BLaER1 treated with 17β-estradiol and CSF1 and Interleukin-3, amounts not matched to agents 10 nM and 100 nM (cell line): ENCODE measurements around the gene OR10T2.
"Not testable (repeated sequence)": the region's sequence is repeated elsewhere in the genome, so short reads cannot be mapped to it uniquely, and the experiment has no call there.

ENCODE experiments used
- H3K27ac ChIP-seq, 11 experiments: shearing (Covaris generic); formaldehyde crosslinking; 2 replicates each; pipeline ENCODE4 v1.8.1; 2022
- H3K27me3 ChIP-seq, 11 experiments: shearing (Covaris generic); formaldehyde crosslinking; 2 replicates each; pipeline ENCODE4 v1.8.1; 2022
- H3K36me3 ChIP-seq, 11 experiments: shearing (Covaris generic); formaldehyde crosslinking; 2 replicates each; pipeline ENCODE4 v1.8.1; 2022
- H3K4me1 ChIP-seq, 10 experiments: shearing (Covaris generic); formaldehyde crosslinking; 2 replicates each; pipeline ENCODE4 v1.8.1; 2022
- H3K4me2 ChIP-seq, 11 experiments: shearing (Covaris generic); formaldehyde crosslinking; 2 replicates each; pipeline ENCODE4 v1.8.1; 2022
- H3K4me3 ChIP-seq, 10 experiments: shearing (Covaris generic); formaldehyde crosslinking; 2 replicates each; pipeline ENCODE4 v1.8.1; 2022
- H3K9ac ChIP-seq, 11 experiments: shearing (Covaris generic); formaldehyde crosslinking; 2 replicates each; pipeline ENCODE4 v1.8.1; 2022
- H3K9me3 ChIP-seq, 11 experiments: shearing (Covaris generic); formaldehyde crosslinking; replicated peaks in 1 of 11; 2 replicates each; pipeline ENCODE4 v1.8.1; 2022
- H4K20me1 ChIP-seq, 11 experiments: shearing (Covaris generic); formaldehyde crosslinking; 2 replicates each; pipeline ENCODE4 v1.8.1; 2022
- Cebpa-rat ChIP-seq, 11 experiments: shearing (Covaris generic); IDR thresholded peaks; 2 replicates each; pipeline ENCODE4 v1.8.1; 2022

The OR10T2 gene

DNA sequence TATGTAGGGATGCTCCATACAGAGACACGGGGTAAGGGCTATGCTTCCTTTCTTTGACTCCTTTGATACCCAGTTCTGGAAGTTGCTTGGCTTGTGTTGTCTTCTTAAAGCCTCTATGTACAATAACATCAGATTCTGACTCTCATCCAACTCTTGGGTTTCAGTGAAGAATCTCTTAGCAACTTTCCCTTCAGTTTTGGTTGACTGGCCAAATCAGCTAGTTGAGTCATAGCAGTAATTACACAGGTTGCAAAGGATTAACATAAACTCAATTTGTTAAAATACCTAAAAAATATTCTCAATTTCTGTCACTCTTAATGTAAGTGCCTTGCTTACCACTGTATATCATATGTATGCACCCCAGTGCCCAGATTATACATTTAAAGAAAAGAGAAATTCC, 36.3 kb downstream of the OR10T2 start:
- Histone ChIP-seq H3K9me3 (peaks cover 0 to 16% (median 5%) of the 10 kb centered on the region in 11 experiments; a peak in 7 of 22 replicates), H3K9ac (no peak overlapping the region), H3K4me1 (no peaks in the 10 kb centered on the region), H3K4me3 (no peak overlapping the region), H3K4me2 (no peak overlapping the region), H3K36me3 (no peaks in the 10 kb centered on the region), H4K20me1 (no peaks in the 10 kb centered on the region), H3K27me3 (no peaks in the 10 kb centered on the region), H3K27ac (no peak overlapping the region)
- TF ChIP-seq Cebpa-rat (IDR thresholded peaks at IDR 0.05) = no peak

DNA sequence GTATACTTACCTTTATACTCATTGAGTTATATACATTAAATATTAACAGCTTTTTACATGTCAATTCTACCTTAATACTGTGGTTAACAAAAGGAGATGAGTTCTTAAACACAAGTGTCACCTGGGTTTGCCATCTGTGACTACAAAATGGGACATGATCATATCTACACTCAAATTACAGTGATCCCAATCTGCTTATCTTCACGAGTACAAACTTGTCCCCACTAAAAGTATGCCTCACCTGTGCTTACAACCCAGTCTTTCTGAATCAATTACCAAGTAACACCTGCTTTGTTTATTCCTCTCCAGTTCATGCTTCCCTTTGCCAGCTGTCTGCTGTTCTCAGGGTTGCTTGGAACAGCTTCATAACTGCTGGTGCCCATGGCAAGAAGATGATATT, 36.8 kb downstream of the OR10T2 start:
- Histone ChIP-seq H3K4me3 (no peak overlapping the region), H3K4me1 (no peaks in the 10 kb centered on the region), H3K4me2 (no peak overlapping the region), H3K27me3 (no peaks in the 10 kb centered on the region), H3K27ac (no peak overlapping the region), H3K9me3 (peaks cover 0 to 16% (median 5%) of the 10 kb centered on the region in 11 experiments; a peak in 7 of 22 replicates), H3K9ac (no peak overlapping the region), H3K36me3 (no peaks in the 10 kb centered on the region), H4K20me1 (no peaks in the 10 kb centered on the region)
- no peak for TF ChIP-seq Cebpa-rat (IDR thresholded peaks at IDR 0.05)

DNA sequence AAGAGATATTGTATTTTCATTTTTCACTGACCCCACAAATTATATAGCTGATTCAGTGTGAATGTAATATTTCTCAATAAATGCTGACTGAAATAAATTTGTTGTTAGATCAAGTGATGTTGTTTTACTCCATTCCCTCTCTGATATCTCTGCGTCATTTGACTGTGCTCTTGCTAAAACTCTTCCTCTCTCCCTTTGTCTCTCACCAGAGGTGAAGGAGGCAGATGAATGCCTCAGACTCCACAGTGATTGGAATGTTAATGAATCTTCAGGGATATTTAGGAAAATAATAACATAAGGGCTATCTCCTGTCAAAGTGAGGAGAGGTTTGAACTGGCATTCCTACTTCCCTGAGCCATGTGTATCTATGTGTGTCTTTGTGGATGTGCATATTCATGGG, 41.8 kb downstream of the OR10T2 start:
- peaks cover 15 to 21% (median 19%) of the 10 kb centered on the region in 10 experiments for H3K4me1 ChIP-seq
- no peak overlapping the region for H3K4me2 ChIP-seq
- H3K4me3 ChIP-seq = no peak overlapping the region
- peaks cover 0 to 5% (median 0%) of the 10 kb centered on the region in 11 experiments; a peak in 1 of 22 replicates for H3K9me3 ChIP-seq
- no peak overlapping the region for H3K27ac ChIP-seq
- TF ChIP-seq Cebpa-rat (IDR thresholded peaks at IDR 0.05) = no peak
- no peaks in the 10 kb centered on the region for H3K27me3 ChIP-seq
- H4K20me1 ChIP-seq = no peaks in the 10 kb centered on the region
- H3K36me3 ChIP-seq = no peaks in the 10 kb centered on the region
- no peak overlapping the region for H3K9ac ChIP-seq

DNA sequence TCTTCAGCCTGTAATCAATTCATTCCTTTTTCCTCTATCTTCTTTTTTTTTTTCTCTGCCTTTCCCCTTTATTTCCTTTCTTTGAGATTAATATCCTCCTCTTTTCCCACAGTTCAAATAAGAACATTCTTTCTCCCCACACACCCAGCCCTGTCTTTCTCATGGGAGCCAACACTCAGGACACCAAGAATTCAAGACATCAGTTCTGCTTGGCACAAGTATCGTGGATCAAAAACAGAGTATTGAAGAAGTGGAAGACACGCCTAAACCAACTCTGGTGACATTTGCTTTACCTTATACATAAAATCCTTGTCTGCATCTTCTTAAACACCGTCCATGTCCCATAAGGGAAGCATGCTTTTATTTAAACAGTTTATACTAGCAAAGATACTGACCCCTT, 42.6 kb downstream of the OR10T2 start:
- Histone ChIP-seq H3K9ac (no peak overlapping the region), H3K4me2 (no peak overlapping the region), H3K36me3 (no peaks in the 10 kb centered on the region), H3K27me3 (no peaks in the 10 kb centered on the region), H3K4me1 (peaks cover 15 to 21% (median 19%) of the 10 kb centered on the region in 10 experiments), H4K20me1 (no peaks in the 10 kb centered on the region), H3K9me3 (no peaks in the 10 kb centered on the region), H3K27ac (no peak overlapping the region), H3K4me3 (no peak overlapping the region)
- no peak for TF ChIP-seq Cebpa-rat (IDR thresholded peaks at IDR 0.05)

DNA sequence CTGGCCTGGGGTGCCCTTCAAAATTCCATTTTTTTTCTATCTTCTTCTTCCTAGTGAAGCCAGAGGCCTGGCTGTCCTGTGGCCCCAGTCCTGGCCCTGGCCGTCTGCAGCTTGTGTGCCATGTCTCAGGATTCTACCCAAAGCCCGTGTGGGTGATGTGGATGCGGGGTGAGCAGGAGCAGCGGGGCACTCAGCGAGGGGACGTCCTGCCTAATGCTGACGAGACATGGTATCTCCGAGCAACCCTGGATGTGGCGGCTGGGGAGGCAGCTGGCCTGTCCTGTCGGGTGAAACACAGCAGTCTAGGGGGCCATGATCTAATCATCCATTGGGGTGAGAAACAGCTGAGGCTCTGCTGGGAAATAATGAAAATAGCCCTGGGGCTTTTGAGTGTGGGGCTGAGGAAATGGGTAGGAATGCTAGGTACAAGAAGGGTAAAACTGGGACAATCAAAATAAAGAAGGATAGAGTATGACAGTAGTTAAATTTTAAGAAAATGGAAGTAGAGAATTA, 43.4 kb downstream of the OR10T2 start:
- no peak overlapping the region for H3K4me3 ChIP-seq
- H3K27ac ChIP-seq = no peak overlapping the region
- H3K9ac ChIP-seq = no peak overlapping the region
- H3K4me1 ChIP-seq = peaks cover 15 to 21% (median 19%) of the 10 kb centered on the region in 10 experiments
- TF ChIP-seq Cebpa-rat (IDR thresholded peaks at IDR 0.05) = no peak
- no peaks in the 10 kb centered on the region for H3K9me3 ChIP-seq
- no peaks in the 10 kb centered on the region for H4K20me1 ChIP-seq
- H3K27me3 ChIP-seq = no peaks in the 10 kb centered on the region
- H3K36me3 ChIP-seq = no peaks in the 10 kb centered on the region
- H3K4me2 ChIP-seq = no peak overlapping the region

DNA sequence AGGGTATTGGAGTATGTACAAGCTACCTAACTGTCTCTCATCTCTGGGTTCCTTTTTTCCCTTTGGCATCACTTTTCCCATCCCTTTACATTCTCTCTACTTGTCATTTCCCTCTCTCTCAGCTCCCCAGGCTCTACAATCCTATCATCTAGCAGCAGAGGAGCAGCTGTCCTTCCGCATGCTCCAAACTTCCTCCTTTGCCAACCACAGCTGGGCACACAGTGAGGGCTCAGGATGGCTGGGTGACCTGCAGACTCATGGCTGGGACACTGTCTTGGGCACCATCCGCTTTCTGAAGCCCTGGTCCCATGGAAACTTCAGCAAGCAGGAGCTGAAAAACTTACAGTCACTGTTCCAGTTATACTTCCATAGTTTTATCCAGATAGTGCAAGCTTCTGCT, 45.0 kb downstream of the OR10T2 start:
- Histone ChIP-seq H3K4me3 (no peak overlapping the region), H3K9ac (no peak overlapping the region; a peak in 1 of 22 replicates), H3K4me2 (peak overlapping the region; percentile 60 to 83 (median 73)), H3K27me3 (no peaks in the 10 kb centered on the region), H3K4me1 (peaks cover 16 to 27% (median 20%) of the 10 kb centered on the region in 10 experiments), H3K9me3 (peaks cover 0 to 2% (median 0%) of the 10 kb centered on the region in 11 experiments; a peak in 4 of 22 replicates), H3K27ac (peak overlapping the region in 1 of 11 experiments; percentile 11; a peak in 1 of 22 replicates), H4K20me1 (no peaks in the 10 kb centered on the region), H3K36me3 (no peaks in the 10 kb centered on the region)
- no peak for TF ChIP-seq Cebpa-rat (IDR thresholded peaks at IDR 0.05)

DNA sequence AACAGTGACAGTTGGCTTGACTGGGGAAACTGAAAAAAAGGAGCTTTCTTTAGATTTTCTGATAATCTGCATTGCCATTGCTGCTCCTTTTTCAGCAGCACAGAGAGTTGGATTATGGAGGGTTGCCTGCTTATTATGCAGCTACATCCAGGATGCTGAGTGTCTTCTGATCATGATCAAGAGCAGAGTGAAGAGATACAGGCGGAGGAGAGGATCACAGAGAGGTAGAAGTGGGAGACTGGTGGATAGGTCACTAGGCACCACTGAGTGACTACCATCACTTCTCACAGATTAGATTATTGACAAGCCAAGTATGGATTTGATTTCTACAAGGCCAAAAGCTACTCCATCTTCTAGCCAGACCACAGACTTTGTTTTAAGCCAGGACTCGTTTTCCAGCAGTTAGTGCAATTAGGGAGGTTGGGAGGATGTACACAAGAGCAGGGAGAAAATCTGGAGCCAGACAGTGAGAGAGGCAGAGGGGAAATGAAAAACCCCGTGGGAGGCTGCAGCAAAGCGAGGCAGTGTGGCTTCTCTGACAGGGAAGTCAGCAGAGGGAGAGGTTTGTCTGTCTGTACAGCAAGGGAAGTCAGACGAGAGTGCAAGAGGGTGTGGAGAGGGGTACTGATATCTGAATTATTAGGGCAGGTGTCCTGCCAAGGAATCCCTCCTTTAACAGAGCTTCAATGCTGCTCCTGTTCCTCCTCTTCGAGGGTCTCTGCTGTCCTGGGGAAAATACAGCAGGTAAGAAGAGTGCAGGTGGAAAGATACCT, 45.8 kb downstream of the OR10T2 start, which contains the start of gene CD1E:
Gene CD1E (plus strand): TSS at position 592 of the 773 bp plus-strand sequence. CDS start 95 bp downstream, at position 687.
- peaks cover 0 to 9% (median 7%) of the 10 kb centered on the region in 11 experiments; a peak in 6 of 22 replicates for H3K9me3 ChIP-seq
- H4K20me1 ChIP-seq = no peaks in the 10 kb centered on the region
- peak within 1 kb of the TSS; percentile 60 to 83 (median 73) for H3K4me2 ChIP-seq
- H3K27me3 ChIP-seq = no peaks in the 10 kb centered on the region
- peak within 1 kb of the TSS in 1 of 11 experiments; percentile 11; a peak in 1 of 22 replicates for H3K27ac ChIP-seq
- H3K9ac ChIP-seq = peak within 1 kb of the TSS in 2 of 11 experiments; percentile 2 to 29; a peak in 2 of 22 replicates
- TF ChIP-seq Cebpa-rat (IDR thresholded peaks at IDR 0.05) = no peak
- peaks cover 16 to 27% (median 20%) of the 10 kb centered on the region in 10 experiments for H3K4me1 ChIP-seq
- no peaks in the 10 kb centered on the region for H3K36me3 ChIP-seq
- no peak within 1 kb of the TSS for H3K4me3 ChIP-seq

DNA sequence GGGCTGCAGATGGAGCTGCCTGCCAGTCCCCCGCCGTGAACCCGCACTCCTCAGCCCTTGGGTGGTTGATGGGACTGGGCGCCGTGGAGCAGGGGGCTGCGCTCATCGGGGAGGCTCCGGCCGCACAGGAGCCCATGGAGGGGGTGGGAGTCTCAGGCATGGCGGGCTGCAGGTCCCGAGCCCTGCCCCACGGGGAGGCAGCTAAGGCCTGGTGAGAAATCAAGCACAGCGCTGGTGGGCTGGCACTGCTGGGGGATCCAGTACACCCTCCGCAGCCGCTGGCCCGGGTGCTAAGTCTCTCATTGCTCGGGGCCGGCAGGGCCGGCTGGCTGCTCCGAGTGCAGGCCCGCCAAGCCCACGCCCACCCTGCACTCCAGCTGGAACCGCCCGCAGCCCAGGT, 50.3 kb downstream of the OR10T2 start:
- not testable (repeated sequence) for H3K36me3 ChIP-seq, H3K27ac ChIP-seq, H3K4me2 ChIP-seq, H3K4me3 ChIP-seq, H3K27me3 ChIP-seq, H3K9ac ChIP-seq, H4K20me1 ChIP-seq
- peaks cover 9 to 45% (median 26%) of the 10 kb centered on the region in 11 experiments; a peak in 21 of 22 replicates for H3K9me3 ChIP-seq
- H3K4me1 ChIP-seq = peaks cover 10 to 18% (median 14%) of the 10 kb centered on the region in 10 experiments
